ENCODE data around the gene TAX1BP3. TPM values are rescaled to one million over a fixed set of nuclear protein-coding genes. Genes with fewer than 3 reads are reported as not detected.

TAX1BP3 gene
- total RNA-seq, 1 experiment from 2014 or later = 122 TPM

DNA sequence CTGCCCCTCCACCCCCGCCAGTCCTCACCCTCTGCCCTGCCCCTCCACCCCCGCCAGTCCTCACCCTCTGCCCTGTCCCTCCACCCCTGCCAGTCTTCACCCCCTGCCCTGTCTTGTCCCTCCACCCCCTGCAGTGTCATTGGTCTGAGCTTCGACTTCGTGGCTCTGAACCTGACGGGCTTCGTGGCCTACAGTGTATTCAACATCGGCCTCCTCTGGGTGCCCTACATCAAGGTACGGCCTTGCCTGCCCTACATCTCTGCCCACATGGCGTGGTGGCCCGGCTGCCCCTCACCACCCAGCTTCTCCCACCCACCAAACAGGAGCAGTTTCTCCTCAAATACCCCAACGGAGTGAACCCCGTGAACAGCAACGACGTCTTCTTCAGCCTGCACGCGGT is 12.0 kb downstream of the TAX1BP3 start:
- POLR2A ChIA-PET = interaction anchor here (0.6 kb wide), 1 partner anchor 463 kb away, joined by 3 read pairs; no protein-coding TSS in a partner anchor

GRCh38 chr17:3655766-3656165 is 12.6 kb downstream of the TAX1BP3 start:
- H3K36me3 ChIP-seq (ENCODE audit: control insufficient read depth, insufficient read depth, low read length) = no peaks in the 10 kb centered on the region
- no peak overlapping the region for H3K4me3 ChIP-seq (ENCODE audit: low read depth in 2 of 2, low read length in 2 of 2)
- no TSS peak for BruUV-seq (replicated peaks)
- in situ Hi-C loops (cut with HindIII; ENCODE audit: low pct_unique_long_range_greater_than_20kb, low sequenced_read_pairs) = no loop called here
- ChIA-PET POLR2A (no interaction called here), CTCF (no interaction called here)
- TF ChIP-seq, protein P1, sequence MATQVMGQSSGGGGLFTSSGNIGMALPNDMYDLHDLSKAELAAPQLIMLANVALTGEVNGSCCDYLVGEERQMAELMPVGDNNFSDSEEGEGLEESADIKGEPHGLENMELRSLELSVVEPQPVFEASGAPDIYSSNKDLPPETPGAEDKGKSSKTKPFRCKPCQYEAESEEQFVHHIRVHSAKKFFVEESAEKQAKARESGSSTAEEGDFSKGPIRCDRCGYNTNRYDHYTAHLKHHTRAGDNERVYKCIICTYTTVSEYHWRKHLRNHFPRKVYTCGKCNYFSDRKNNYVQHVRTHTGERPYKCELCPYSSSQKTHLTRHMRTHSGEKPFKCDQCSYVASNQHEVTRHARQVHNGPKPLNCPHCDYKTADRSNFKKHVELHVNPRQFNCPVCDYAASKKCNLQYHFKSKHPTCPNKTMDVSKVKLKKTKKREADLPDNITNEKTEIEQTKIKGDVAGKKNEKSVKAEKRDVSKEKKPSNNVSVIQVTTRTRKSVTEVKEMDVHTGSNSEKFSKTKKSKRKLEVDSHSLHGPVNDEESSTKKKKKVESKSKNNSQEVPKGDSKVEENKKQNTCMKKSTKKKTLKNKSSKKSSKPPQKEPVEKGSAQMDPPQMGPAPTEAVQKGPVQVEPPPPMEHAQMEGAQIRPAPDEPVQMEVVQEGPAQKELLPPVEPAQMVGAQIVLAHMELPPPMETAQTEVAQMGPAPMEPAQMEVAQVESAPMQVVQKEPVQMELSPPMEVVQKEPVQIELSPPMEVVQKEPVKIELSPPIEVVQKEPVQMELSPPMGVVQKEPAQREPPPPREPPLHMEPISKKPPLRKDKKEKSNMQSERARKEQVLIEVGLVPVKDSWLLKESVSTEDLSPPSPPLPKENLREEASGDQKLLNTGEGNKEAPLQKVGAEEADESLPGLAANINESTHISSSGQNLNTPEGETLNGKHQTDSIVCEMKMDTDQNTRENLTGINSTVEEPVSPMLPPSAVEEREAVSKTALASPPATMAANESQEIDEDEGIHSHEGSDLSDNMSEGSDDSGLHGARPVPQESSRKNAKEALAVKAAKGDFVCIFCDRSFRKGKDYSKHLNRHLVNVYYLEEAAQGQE (IDR thresholded peaks at IDR 0.05; ENCODE audit: insufficient read depth in 1 of 2, low read depth in 2 of 2, low read length in 1 of 2) = no peak
- no peak for TF ChIP-seq TCF7L2 (IDR thresholded peaks at IDR 0.05; ENCODE audit: low read depth, low read length)
- no peak for TF ChIP-seq CTCF (IDR thresholded peaks at IDR 0.05)
- no peak for TF ChIP-seq POLR2AphosphoS5 (IDR thresholded peaks at IDR 0.05; ENCODE audit: low read depth, low read length)
- TF ChIP-seq SIN3A (IDR thresholded peaks at IDR 0.05; ENCODE audit: borderline replicate concordance, insufficient read depth, low read depth, low read length) = no peak
- H3K9me3 ChIP-seq (ENCODE audit: control insufficient read depth, insufficient read depth, low read depth, low read length) = no peaks in the 10 kb centered on the region
- no peak overlapping the region for H3K27ac ChIP-seq (ENCODE audit: low read length)
- DNase-seq (ENCODE audit: low read depth, low spot score) = no peak
- ATAC-seq = no peak
- H3K4me1 ChIP-seq (ENCODE audit: control insufficient read depth, insufficient read depth, low read length) = peaks cover 18% of the 10 kb centered on the region
- intact Hi-C loops (cut with micrococcal nuclease; ENCODE audit: unreplicated experiment) = no loop called here
- no peaks in the 10 kb centered on the region for H3K27me3 ChIP-seq (ENCODE audit: control insufficient read depth, insufficient read depth, low read length)

More for the DNA sequence above, 12.0 kb downstream of the TAX1BP3 start:
- H3K27me3 ChIP-seq (ENCODE audit: control insufficient read depth, insufficient read depth, low read length) = no peaks in the 10 kb centered on the region
- H3K9me3 ChIP-seq (ENCODE audit: control insufficient read depth, insufficient read depth, low read depth, low read length) = no peaks in the 10 kb centered on the region
- no peak for TF ChIP-seq CTCF (IDR thresholded peaks at IDR 0.05)
- no peak for TF ChIP-seq TCF7L2 (IDR thresholded peaks at IDR 0.05; ENCODE audit: low read depth, low read length)
- no peak for TF ChIP-seq POLR2AphosphoS5 (IDR thresholded peaks at IDR 0.05; ENCODE audit: low read depth, low read length)
- CTCF ChIA-PET = no interaction called here
- BruUV-seq (replicated peaks) = no TSS peak
- H3K4me1 ChIP-seq (ENCODE audit: control insufficient read depth, insufficient read depth, low read length) = peaks cover 18% of the 10 kb centered on the region
- H3K36me3 ChIP-seq (ENCODE audit: control insufficient read depth, insufficient read depth, low read length) = no peaks in the 10 kb centered on the region
- no peak overlapping the region for H3K4me3 ChIP-seq (ENCODE audit: low read depth in 2 of 2, low read length in 2 of 2)
- DNase-seq (ENCODE audit: low read depth, low spot score) = no peak
- H3K27ac ChIP-seq (ENCODE audit: low read length) = no peak overlapping the region
- in situ Hi-C loops (cut with HindIII; ENCODE audit: low pct_unique_long_range_greater_than_20kb, low sequenced_read_pairs) (no loop called here), intact Hi-C loops (cut with micrococcal nuclease; ENCODE audit: unreplicated experiment) (no loop called here)
- no peak for ATAC-seq
